H1 (cell line): ENCODE measurements around the gene RAP2A. TPM values are rescaled to one million over a fixed set of nuclear protein-coding genes. Genes with fewer than 3 reads are reported as not detected.

Source experiments
- CTCF ChIA-PET: fragments of 300-600 bp; sonication (Branson Sonifier 250); formaldehyde crosslinking; loops from one replicate; lab custom pipeline; 2021; ENCODE audit not compliant: partially characterized antibody; lab: Charles Lee
- POLR2A ChIA-PET: fragments of 300-600 bp; sonication (Branson Sonifier 250); formaldehyde crosslinking; loops from one replicate; lab custom pipeline; 2021; ENCODE audit warnings: inconsistent platforms; ENCODE audit not compliant: partially characterized antibody; lab: Charles Lee
- DNase-seq, 2 experiments: peaks; one replicate each; pipeline versions ENCODE4 v3.0.0 to v3.0.0-alpha.2; 2010 to 2022; ENCODE audit warnings: low spot score in 2 of 2, low read depth in 1 of 2, mixed read lengths in 1 of 2
- FAIRE-seq: peaks from 2 replicates; lab custom pipeline; 2011; peaks lifted over from hg19 to GRCh38; lab: Jason Lieb, UNC
- H2AFZ ChIP-seq: 2 replicates; pipeline ENCODE4 v1.8.1; 2012; ENCODE audit warnings: low read length, inconsistent platforms
- H2AK5ac ChIP-seq: 2 replicates; pipeline ENCODE4 v1.6.1; 2013; ENCODE audit warnings: low read depth, low read length
- H2BK120ac ChIP-seq: replicated peaks from 2 replicates; pipeline ENCODE3; 2013; ENCODE audit warnings: low read depth, low read length, inconsistent platforms
- H2BK12ac ChIP-seq: 2 replicates; pipeline ENCODE4 v1.6.1; 2013; ENCODE audit warnings: low read depth, low read length
- H2BK15ac ChIP-seq: 2 replicates; pipeline ENCODE4 v1.6.1; 2013; ENCODE audit warnings: low read length
- H2BK20ac ChIP-seq: 2 replicates; pipeline ENCODE4 v1.6.1; 2013; ENCODE audit warnings: low read length
- H2BK5ac ChIP-seq: 2 replicates; pipeline ENCODE4 v1.6.1; 2013; ENCODE audit warnings: low read depth, low read length
- H3K14ac ChIP-seq: 2 replicates; pipeline ENCODE4 v1.6.1; 2013; ENCODE audit warnings: inconsistent platforms; ENCODE audit not compliant: insufficient read length
- H3K18ac ChIP-seq: 2 replicates; pipeline ENCODE4 v1.6.1; 2013; ENCODE audit warnings: low read length; ENCODE audit errors: extremely low read depth
- H3K23ac ChIP-seq: 2 replicates; pipeline ENCODE4 v1.6.1; 2013; ENCODE audit warnings: inconsistent platforms; ENCODE audit not compliant: insufficient read length
- H3K23me2 ChIP-seq: 2 replicates; pipeline ENCODE4 v1.6.1; 2013; ENCODE audit warnings: low read depth, low read length
- H3K27ac ChIP-seq: 2 replicates; pipeline ENCODE4 v1.6.1; 2011; ENCODE audit warnings: low read depth, low read length, inconsistent platforms
- H3K27me3 ChIP-seq, 4 experiments: replicated peaks in 1 of 4; 1 replicate in 1 of 4; 2 replicates in 3 of 4; pipeline versions ENCODE4 v1.6.1 to v1.8.1; 2011 to 2013; ENCODE audit warnings: low read length in 3 of 4, mild to moderate bottlenecking in 3 of 4, inconsistent platforms in 2 of 4, mixed read lengths in 2 of 4, moderate library complexity in 1 of 4; ENCODE audit not compliant: control insufficient read depth in 3 of 4, insufficient read depth in 3 of 4; ENCODE audit errors: extremely low read depth in 1 of 4
- H3K36me3 ChIP-seq, 4 experiments: 2 replicates each; pipeline versions ENCODE4 v1.6.1 to v1.8.1; 2011 to 2013; ENCODE audit warnings: mild to moderate bottlenecking in 4 of 4, low read length in 3 of 4, moderate library complexity in 2 of 4, control low read depth in 1 of 4, inconsistent platforms in 1 of 4; ENCODE audit not compliant: insufficient read depth in 4 of 4, control insufficient read depth in 2 of 4
- H3K4ac ChIP-seq: replicated peaks from 2 replicates; pipeline ENCODE3; 2013; ENCODE audit warnings: low read length, low read depth, mixed read lengths, inconsistent platforms; ENCODE audit not compliant: insufficient read length
- H3K4me1 ChIP-seq, 4 experiments: replicated peaks in 1 of 4; 1 replicate in 1 of 4; 2 replicates in 3 of 4; pipeline versions ENCODE4 v1.6.1 to v1.8.1; 2011 to 2013; ENCODE audit warnings: low read length in 3 of 4, inconsistent platforms in 2 of 4, mixed read lengths in 1 of 4; ENCODE audit not compliant: insufficient read depth in 4 of 4, control insufficient read depth in 3 of 4
- H3K4me2 ChIP-seq, 2 experiments: 2 replicates each; pipeline versions ENCODE4 v1.6.1 to v1.8.1; 2011 to 2013; ENCODE audit warnings: low read depth in 2 of 2, low read length in 2 of 2, control low read depth in 1 of 2, inconsistent platforms in 1 of 2, mild to moderate bottlenecking in 1 of 2; ENCODE audit not compliant: insufficient read depth in 1 of 2
- H3K4me3 ChIP-seq, 4 experiments: fragments of 200-600, 300-600 bp in 1 of 4; sonication (generic), shearing (Covaris generic), sonication (Bioruptor Twin) in 1 of 4; 2 replicates each; pipeline versions ENCODE4 v1.5.1 to v1.8.1; 2011 to 2016; ENCODE audit warnings: low read length in 4 of 4, low read depth in 3 of 4, control low read depth in 2 of 4, inconsistent platforms in 2 of 4, mild to moderate bottlenecking in 2 of 4, mixed read lengths in 1 of 4, moderate library complexity in 1 of 4; ENCODE audit not compliant: insufficient read depth in 2 of 4; ENCODE audit errors: extremely low read depth in 1 of 4
- H3K56ac ChIP-seq: replicated peaks from 2 replicates; pipeline ENCODE3; 2013; ENCODE audit warnings: low read depth, mild to moderate bottlenecking, mixed read lengths, low read length, inconsistent platforms; ENCODE audit not compliant: insufficient read length
- H3K79me1 ChIP-seq: 2 replicates; pipeline ENCODE4 v1.6.1; 2013; ENCODE audit warnings: low read depth, low read length, control low read depth
- H3K79me2 ChIP-seq, 2 experiments: 2 replicates each; pipeline versions ENCODE4 v1.6.1 to v1.8.1; 2012 to 2013; ENCODE audit warnings: low read length in 2 of 2, mild to moderate bottlenecking in 2 of 2, inconsistent platforms in 1 of 2; ENCODE audit not compliant: insufficient read depth in 2 of 2, control insufficient read depth in 1 of 2
- H3K9ac ChIP-seq, 4 experiments: replicated peaks in 1 of 4; 1 replicate in 1 of 4; 2 replicates in 3 of 4; pipeline versions ENCODE4 v1.6.1 to v1.8.1; 2011 to 2013; ENCODE audit warnings: low read depth in 3 of 4, low read length in 3 of 4, control low read depth in 2 of 4, mild to moderate bottlenecking in 2 of 4, moderate library complexity in 2 of 4, inconsistent platforms in 1 of 4; ENCODE audit errors: extremely low read depth in 1 of 4
- H3K9me3 ChIP-seq, 2 experiments: 2 replicates each; pipeline versions ENCODE4 v1.6.1 to v1.8.1; 2012 to 2013; ENCODE audit warnings: mild to moderate bottlenecking in 2 of 2, moderate library complexity in 2 of 2, control low read depth in 1 of 2, inconsistent platforms in 1 of 2, low read depth in 1 of 2, low read length in 1 of 2, mixed read lengths in 1 of 2; ENCODE audit not compliant: insufficient read depth in 2 of 2
- H4K20me1 ChIP-seq, 2 experiments: replicated peaks in 1 of 2; 2 replicates each; pipeline versions ENCODE3 to v1.8.1; 2011 to 2013; ENCODE audit warnings: inconsistent platforms in 2 of 2, low read length in 2 of 2, mild to moderate bottlenecking in 1 of 2; ENCODE audit not compliant: insufficient read depth in 2 of 2, control insufficient read depth in 1 of 2
- H4K5ac ChIP-seq: 2 replicates; pipeline ENCODE4 v1.6.1; 2013; ENCODE audit warnings: low read length, low read depth, mixed read lengths, inconsistent platforms; ENCODE audit not compliant: insufficient read length
- H4K8ac ChIP-seq: 2 replicates; pipeline ENCODE4 v1.8.0; 2013; ENCODE audit warnings: mild to moderate bottlenecking, moderate library complexity, low read length, inconsistent platforms; ENCODE audit not compliant: insufficient read depth; ENCODE audit errors: extremely low read depth
- H4K91ac ChIP-seq: replicated peaks from 2 replicates; pipeline ENCODE3; 2013; ENCODE audit warnings: low read length, mixed read lengths, inconsistent platforms; ENCODE audit not compliant: insufficient read length
- BCL11A ChIP-seq, 2 experiments: IDR thresholded peaks; one replicate each; pipeline ENCODE4 v1.6.1; 2011; ENCODE audit warnings: low read depth in 2 of 2, low read length in 2 of 2, mild to moderate bottlenecking in 2 of 2
- CBX8 ChIP-seq: fragments of 300-800, 300-1000 bp; sonication (generic); IDR thresholded peaks from 2 replicates; pipeline ENCODE4 v1.7.1; 2016; ENCODE audit warnings: low read depth, low read length, borderline replicate concordance
- CTCF ChIP-seq, 3 experiments: IDR thresholded peaks; 1 replicate in 2 of 3; 2 replicates in 1 of 3; pipeline versions ENCODE4 v1.5.1 to v1.6.1; 2011; ENCODE audit warnings: low read length in 3 of 3, mild to moderate bottlenecking in 3 of 3, inconsistent platforms in 2 of 3, low read depth in 1 of 3, moderate library complexity in 1 of 3; ENCODE audit not compliant: insufficient read depth in 1 of 3; ENCODE audit errors: control extremely low read depth in 1 of 3
- EGR1 ChIP-seq: IDR thresholded peaks from 2 replicates; pipeline ENCODE4 v1.6.1; 2011; ENCODE audit warnings: low read depth, low read length, borderline replicate concordance
- FOSL1 ChIP-seq: IDR thresholded peaks from 2 replicates; pipeline ENCODE4 v1.6.1; 2011; ENCODE audit warnings: mild to moderate bottlenecking, low read depth, low read length, moderate library complexity; ENCODE audit not compliant: insufficient read depth
- HDAC2 ChIP-seq, 2 experiments: fragments of 300-600 bp in 1 of 2; sonication (generic) in 1 of 2; IDR thresholded peaks; 2 replicates each; pipeline ENCODE4 v1.6.1; 2011 to 2012; ENCODE audit warnings: low read depth in 2 of 2, low read length in 2 of 2, mild to moderate bottlenecking in 2 of 2, moderate library complexity in 2 of 2, borderline replicate concordance in 1 of 2, inconsistent platforms in 1 of 2
- SIN3A ChIP-seq, 2 experiments: IDR thresholded peaks in 1 of 2; conservative IDR thresholded peaks in 1 of 2; 2 replicates each; pipeline ENCODE4 v1.6.1; 2011 to 2012; ENCODE audit warnings: low read length in 2 of 2, improper control_type of control experiment in 1 of 2, low read depth in 1 of 2, mild to moderate bottlenecking in 1 of 2
- WGBS, 2 experiments: shearing (Covaris generic) in 1 of 2; methylation state at CpG; one replicate each; pipeline versions ENCODE4 v1.1.6 to v1.1.7; 2013 to 2015; ENCODE audit warnings: low lambda C conversion rate in 2 of 2, mixed read lengths in 2 of 2, inconsistent platforms in 1 of 2, low coverage in 1 of 2, missing lambda C conversion rate in 1 of 2; ENCODE audit not compliant: insufficient replicate concordance in 2 of 2, insufficient coverage in 1 of 2, insufficient read length in 1 of 2; ENCODE audit errors: extremely low coverage in 1 of 2, missing lambda C conversion rate in 1 of 2; 5-methylcytosine and 5-hydroxymethylcytosine counted together
- polyA plus RNA-seq, 7 experiments: library from polyadenylated mRNA; depleted of rRNA in 3 of 7; stranded (reverse) in 5 of 7; unstranded in 2 of 7; fragments of >200 nt in 5 of 7; fragments of 200-250 nt in 2 of 7; gene quantifications; 1 replicate in 5 of 7; 2 replicates in 1 of 7; 4 replicates in 1 of 7; pipeline versions ENCODE4 v1.2.1 to v1.2.3, GENCODE V29; 2011 to 2013; ENCODE audit warnings: missing spikeins in 2 of 7, mixed read lengths in 2 of 7
- total RNA-seq: library from RNA; stranded (reverse); fragmentation: NEBNext Ultra II Directional; extraction: Animal tissue kit (Norgen Biotek cat#: 25700); gene quantifications from 2 replicates; pipeline ENCODE4 v1.2.1, GENCODE V29; 2021

RAP2A gene
- total and polyA plus RNA-seq, 2 of the 8 experiments (the other 6 are each of a cell fraction or from before 2014, with no cell fraction given): 8.4 to 43.4 TPM

GRCh38 chr13:97390941-97391600, 42.9 kb upstream of the RAP2A start:
- POLR2A ChIA-PET: no interaction called here
- Histone ChIP-seq H3K79me2 (no peaks in the 10 kb centered on the region), H3K18ac (no peak overlapping the region), H3K23me2 (no peaks in the 10 kb centered on the region), H3K23ac (no peak overlapping the region), H3K4me3 (no peak overlapping the region), H3K9me3 (no peaks in the 10 kb centered on the region), H3K56ac (no peak overlapping the region), H4K5ac (no peak overlapping the region), H2BK120ac (no peak overlapping the region), H3K79me1 (no peaks in the 10 kb centered on the region), H2BK15ac (no peak overlapping the region), H4K8ac (no peak overlapping the region), H2AFZ (no peak overlapping the region), H3K4me2 (no peak overlapping the region), H3K36me3 (no peaks in the 10 kb centered on the region), H3K27ac (no peak overlapping the region), H2AK5ac (no peak overlapping the region), H2BK12ac (no peak overlapping the region), H4K91ac (no peak overlapping the region), H2BK5ac (no peak overlapping the region), H4K20me1 (no peaks in the 10 kb centered on the region), H3K4ac (no peak overlapping the region), H3K4me1 (no peaks in the 10 kb centered on the region), H3K27me3 (no peaks in the 10 kb centered on the region), H2BK20ac (no peak overlapping the region), H3K9ac (no peak overlapping the region), H3K14ac (no peak overlapping the region)
- CTCF ChIA-PET: interaction anchor here (1.1 kb wide), 1 partner anchor 372 kb away, joined by 3 read pairs; no protein-coding TSS in a partner anchor
- FAIRE-seq (no peak), DNase-seq (no peak)
- 86% methylated on average over 3 of the region's 3 CpGs; no CpG with 5 or more reads in 1 of the 2 experiments for WGBS, 2 experiments
- TF ChIP-seq BCL11A (IDR thresholded peaks at IDR 0.05; ENCODE audit: low read depth in 2 of 2, low read length in 2 of 2) (no peak), HDAC2 (IDR thresholded peaks at IDR 0.05; ENCODE audit: borderline replicate concordance in 1 of 2, low read depth in 2 of 2, low read length in 2 of 2) (no peak), SIN3A (conservative IDR thresholded peaks at IDR 0.05 in 1 of 2, IDR thresholded peaks at IDR 0.05 in 1 of 2; ENCODE audit: low read depth in 1 of 2, low read length in 2 of 2) (no peak), CTCF (IDR thresholded peaks at IDR 0.05; ENCODE audit: control extremely low read depth in 1 of 3, insufficient read depth in 1 of 3, low read depth in 1 of 3, low read length in 3 of 3) (no peak), EGR1 (no peak), FOSL1 (no peak), CBX8 (no peak)
